ENCODE measurements around the gene ATRAID.

- TF ChIP-seq CTCF (IDR thresholded peaks at IDR 0.05) (no peak), POLR2A (IDR thresholded peaks at IDR 0.05) (no peak)
These were observed 33.4 kb upstream of the ATRAID start for GRCh38 chr2:27178469-27178868.
